GM19099 (cell line): Measurements from ENCODE around the gene MIA3.

Source experiments
- POLR2A ChIP-seq: IDR thresholded peaks from 3 replicates; pipeline ENCODE4 v1.6.1; 2011; ENCODE audit warnings: low read depth; ENCODE audit not compliant: insufficient read length; ENCODE audit errors: extremely low read depth

The MIA3 gene

DNA sequence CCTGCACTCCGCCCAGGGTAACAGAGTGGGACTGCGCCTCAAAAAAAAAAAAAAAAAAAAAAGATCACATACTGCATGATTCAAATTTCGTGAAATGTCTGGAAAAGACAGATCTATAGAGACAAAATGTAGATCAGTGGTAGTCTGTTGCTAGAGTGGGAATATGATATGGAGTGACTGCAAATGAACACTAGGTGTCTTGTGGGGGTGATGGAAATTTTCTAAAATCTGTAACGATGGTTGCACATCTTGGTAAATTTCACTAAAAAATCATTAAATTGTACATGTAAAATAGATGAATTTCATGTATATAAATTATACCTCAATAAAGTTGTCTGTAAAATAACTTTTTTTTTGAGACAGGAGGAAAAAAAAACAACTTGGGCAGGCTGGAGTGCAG, 88.9 kb downstream of the MIA3 start:
- TF ChIP-seq POLR2A: no peak

DNA sequence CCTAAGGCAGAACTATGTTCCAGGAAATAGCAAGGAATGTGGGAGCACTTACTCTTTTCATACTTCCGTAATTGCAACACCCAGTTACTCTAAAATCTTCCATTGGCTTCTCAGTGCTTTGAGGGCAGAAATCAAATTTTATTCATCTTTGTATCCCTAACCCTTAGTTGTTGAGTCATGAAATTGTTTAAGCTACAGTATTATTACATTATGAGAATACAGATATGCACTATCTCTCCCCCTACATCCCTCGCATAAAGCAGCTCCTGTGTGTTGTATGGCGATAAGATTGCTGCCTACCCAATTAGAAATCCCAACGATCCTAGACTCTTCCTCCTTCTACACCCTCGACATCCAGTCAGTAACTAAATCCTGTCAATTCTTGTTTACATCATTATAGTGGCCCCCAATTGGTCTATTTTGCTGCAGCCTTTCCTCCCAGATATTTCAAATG, 91.8 kb downstream of the MIA3 start:
- TF ChIP-seq POLR2A: no peak

DNA sequence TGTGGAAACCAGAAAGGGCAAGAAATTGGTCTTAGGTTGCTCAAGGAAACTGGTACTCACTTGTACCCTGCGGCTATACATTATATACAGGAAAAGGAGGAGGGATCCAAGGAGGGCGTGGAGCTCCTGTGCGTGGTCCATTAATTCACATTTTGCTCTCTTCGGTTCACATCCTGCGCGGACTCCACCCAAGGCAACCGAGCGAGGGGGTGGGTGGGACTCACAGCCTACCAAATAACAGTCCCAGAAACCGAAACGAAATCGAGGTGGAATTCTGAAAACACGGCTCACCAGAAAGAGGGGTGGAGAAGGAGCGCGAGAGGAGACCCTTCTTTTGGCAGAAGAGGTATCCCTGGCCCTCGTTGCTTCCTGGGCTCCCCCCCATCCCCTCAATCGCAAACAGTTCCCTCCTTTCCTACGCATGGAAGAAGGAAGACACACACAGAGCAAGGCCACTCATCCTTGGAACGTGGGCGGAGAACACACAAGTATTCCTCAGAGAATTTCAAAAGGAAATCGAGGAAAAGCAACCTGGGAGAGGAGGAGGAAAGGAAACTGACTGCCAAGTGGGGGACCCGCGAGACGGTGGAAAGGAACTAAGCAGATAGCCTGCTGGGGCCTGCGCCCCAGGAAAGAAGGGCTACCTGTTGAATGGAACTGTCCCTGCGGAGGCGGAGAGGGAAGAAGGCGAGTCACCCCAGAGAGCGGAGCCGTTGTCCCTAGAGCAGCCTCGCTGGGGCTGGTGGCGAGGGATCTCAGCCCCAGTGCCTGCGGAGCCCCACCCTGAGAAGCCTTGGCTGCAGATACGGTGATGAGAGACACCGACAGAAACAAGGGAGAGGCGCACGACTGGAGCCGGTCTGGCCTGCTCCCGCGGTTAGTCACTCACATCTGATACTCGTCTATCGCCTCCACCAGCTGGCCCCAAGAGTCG, 93.7 kb downstream of the MIA3 start:
- no peak for TF ChIP-seq POLR2A

DNA sequence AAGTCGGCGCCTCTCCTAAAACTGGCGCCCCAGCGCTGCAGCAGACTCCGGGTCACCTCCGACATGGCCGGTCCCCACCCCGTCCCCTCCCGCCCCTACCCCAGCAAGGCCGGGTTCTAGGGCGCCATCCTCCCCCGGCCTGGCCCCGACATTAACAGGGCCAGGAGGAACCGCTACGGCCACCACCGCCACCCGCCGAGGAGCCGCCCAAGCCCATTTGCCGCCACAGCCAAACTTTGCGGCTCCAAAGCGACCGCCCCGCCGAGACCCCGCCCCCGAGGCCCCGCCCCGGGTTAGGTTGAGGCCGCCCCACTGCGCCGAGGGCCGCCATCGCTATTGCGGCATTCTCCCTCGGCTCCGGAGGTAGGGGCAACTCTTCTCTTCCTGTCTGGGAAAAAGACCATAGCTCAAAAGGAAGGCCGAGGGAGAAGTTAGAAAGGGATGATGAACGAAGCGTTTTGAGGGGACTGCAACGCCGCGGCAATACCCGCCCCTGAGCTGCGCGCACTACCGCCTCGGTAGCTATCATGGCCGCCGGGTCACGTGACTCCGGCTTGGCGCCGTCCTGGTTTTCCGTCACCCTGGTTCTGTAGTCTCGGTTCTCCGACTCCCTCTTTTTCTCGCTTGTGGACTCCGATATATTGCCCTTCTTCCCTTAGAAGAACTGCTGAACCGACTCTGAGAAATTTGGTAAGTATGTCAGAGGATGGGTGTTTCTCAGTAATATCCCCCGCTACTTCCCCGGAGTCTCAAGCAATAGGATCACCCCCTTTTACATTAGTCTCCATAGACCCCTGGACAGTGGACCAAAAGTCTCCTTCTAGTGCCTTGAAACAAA, 94.6 kb downstream of the MIA3 start, which contains the start of the genes AIDA and BROX:
TSS of gene AIDA (minus strand) at position 239 of the 838 bp plus-strand sequence. CDS start at position 65, 174 bp downstream.
TSS of gene BROX (plus strand) at position 312 of the 838 bp plus-strand sequence. CDS start 3,136 bp downstream, outside the sequence.
- peak; percentile 66 for TF ChIP-seq POLR2A

DNA sequence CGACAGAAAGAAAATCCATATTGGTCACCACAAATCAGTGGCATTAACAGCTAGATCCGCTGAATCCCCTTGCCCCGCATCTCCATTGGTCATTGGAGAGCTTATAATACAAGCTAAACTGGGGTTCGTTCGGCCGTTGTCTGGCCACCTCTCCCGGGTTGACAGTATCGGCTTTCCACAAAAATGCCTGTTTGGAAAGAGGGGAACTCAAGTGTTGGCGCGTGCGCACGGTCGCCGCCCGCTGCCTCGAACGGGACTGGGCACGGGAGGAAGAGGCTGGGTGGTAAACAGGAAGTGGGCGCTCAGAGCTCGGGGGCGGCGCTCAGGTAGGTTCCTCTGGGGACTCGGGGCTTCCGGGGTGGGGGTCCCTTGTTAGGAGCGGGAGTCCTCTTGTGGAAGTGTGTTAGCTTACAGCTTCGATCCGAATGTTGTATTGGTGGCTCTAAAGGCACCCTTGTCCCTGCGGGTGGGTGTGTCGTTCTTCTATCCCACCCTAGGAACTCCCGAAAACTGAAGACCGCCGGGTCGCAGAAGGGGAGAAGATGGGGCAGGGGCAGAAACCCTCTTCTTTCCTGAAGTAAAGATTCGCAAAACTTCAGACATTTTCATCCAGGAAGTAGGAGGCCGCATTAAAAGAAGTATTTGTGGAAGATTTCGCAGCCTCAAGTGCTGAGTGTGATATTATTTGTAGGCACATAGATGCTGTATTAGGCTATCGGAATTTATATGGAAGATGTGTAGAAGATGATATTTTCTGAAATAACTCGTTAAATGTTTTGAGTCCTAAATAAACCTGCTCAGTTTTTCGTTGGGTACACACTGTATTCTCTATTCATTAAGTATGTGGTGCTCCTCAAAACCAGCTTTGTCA, 95.4 kb downstream of the MIA3 start:
- TF ChIP-seq POLR2A: peak; percentile 63

DNA sequence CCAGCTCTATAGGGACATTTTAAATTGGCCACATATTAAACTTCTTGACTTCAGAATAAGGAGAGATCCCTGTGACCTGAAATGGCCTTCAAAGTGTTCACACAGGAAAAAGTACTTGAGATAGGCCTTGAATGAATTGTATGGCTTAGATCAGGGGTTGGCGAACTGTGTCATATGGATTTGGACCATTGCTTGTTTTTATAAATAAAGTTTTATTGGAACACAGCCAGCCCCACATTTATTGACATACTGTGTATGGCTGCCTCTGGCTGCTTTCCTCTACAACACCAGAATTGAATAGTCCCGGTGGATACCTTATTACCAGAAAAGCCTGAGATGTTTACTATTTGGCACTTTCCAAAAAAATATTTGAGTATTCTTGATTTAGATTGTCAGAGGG, 98.5 kb downstream of the MIA3 start:
- no peak for TF ChIP-seq POLR2A
